ENCODE measurements around the gene TSPO2.
"Not testable (repeated sequence)": the region's sequence is repeated elsewhere in the genome, so short reads cannot be mapped to it uniquely, and the experiment has no call there.

TSPO2 gene

DNA sequence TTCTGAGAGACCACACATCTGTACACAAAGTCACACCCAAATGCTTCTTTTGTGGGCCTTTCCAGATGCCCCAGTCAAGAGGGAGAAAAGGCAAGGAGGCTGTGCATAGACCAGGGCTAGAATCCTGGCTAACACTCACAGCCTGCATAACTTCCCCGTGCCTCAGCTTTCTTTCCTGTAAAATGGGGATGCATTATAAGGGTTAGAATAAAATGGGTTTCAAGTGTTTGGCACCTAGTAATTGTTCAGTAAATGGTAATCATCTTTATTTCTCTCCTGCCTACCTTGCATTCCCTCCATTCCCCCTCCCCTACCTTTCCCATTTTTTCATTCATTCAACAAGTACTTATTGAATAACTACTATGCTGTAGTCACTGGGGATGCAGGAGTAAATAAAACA lies 32.6 kb upstream of the TSPO2 start:
- H3K27ac ChIP-seq (ENCODE audit: low read length): no peak overlapping the region
- no peak overlapping the region for H3K4me3 ChIP-seq (ENCODE audit: low read depth in 1 of 2, low read length in 2 of 2)
- H3K27me3 ChIP-seq (ENCODE audit: low read depth, low read length): no peaks in the 10 kb centered on the region
- no peaks in the 10 kb centered on the region for H3K9me3 ChIP-seq (ENCODE audit: control insufficient read depth in 1 of 2, low read length in 2 of 2)
- no peaks in the 10 kb centered on the region for H3K4me1 ChIP-seq (ENCODE audit: control insufficient read depth in 1 of 2, insufficient read depth in 2 of 2, low read length in 2 of 2)
- H3K36me3 ChIP-seq (ENCODE audit: control insufficient read depth in 1 of 2, insufficient read depth in 2 of 2, low read length in 2 of 2): no peaks in the 10 kb centered on the region

DNA sequence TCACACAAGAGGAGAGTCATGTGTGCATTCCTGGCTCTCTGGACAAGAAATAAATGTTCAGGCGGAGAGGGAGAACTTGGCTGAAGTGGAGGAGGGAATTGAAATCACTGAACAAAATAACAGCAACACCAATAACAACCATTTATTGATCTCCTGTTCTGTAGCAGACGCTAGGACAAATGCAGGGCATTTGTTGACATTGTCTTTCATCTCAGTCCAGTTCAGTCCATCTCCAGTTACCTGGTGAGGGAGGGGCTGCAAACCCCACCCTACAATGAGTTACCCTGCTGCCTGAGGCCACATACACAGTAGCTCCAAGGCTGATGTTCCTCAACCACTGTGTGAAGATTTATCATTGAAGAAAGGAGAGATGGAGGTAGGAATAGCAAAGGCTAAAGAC lies 30.6 kb upstream of the TSPO2 start:
- no peaks in the 10 kb centered on the region for H3K9me3 ChIP-seq (ENCODE audit: control insufficient read depth in 1 of 2, low read length in 2 of 2)
- no peaks in the 10 kb centered on the region for H3K27me3 ChIP-seq (ENCODE audit: low read depth, low read length)
- H3K4me1 ChIP-seq (ENCODE audit: control insufficient read depth in 1 of 2, insufficient read depth in 2 of 2, low read length in 2 of 2): no peaks in the 10 kb centered on the region
- no peak overlapping the region for H3K4me3 ChIP-seq (ENCODE audit: low read depth in 1 of 2, low read length in 2 of 2)
- H3K27ac ChIP-seq (ENCODE audit: low read length): no peak overlapping the region
- H3K36me3 ChIP-seq (ENCODE audit: control insufficient read depth in 1 of 2, insufficient read depth in 2 of 2, low read length in 2 of 2): no peaks in the 10 kb centered on the region

DNA sequence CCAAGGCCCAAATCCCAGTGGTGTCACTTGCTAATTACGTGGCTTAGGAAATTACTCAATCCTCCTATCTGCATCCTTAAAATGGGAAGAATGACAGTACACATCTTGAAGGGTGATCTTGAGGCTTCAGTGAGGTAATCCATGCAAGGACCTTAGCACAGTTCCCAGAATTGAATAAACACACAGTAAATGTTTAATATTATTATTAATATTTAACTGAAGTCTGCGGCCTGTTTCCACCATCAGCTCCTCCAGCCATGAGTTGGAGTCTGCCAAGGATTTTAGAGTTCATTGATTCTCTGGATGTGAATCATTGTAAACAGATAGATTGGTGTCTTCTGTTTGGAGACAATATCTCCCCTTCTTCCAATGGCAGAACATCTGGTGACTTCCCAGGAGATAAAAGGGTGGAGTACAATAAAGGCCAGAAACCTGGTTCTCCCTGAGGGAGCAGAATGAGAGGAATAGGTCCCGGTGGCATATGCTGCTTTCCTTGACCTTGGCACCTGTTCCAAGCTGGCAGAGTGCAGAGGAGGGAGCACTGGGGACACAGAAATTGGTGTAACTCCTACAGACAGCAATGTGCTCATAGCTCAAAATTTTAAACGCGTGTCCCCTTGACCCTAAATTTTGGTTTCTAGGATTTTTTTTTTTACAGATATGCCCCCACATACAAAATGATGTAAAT lies 28.7 kb upstream of the TSPO2 start:
- H3K4me1 ChIP-seq (ENCODE audit: control insufficient read depth in 1 of 2, insufficient read depth in 2 of 2, low read length in 2 of 2): no peaks in the 10 kb centered on the region
- H3K27ac ChIP-seq (ENCODE audit: low read length): no peak overlapping the region
- H3K9me3 ChIP-seq (ENCODE audit: control insufficient read depth in 1 of 2, low read length in 2 of 2): no peaks in the 10 kb centered on the region
- H3K27me3 ChIP-seq (ENCODE audit: low read depth, low read length): no peaks in the 10 kb centered on the region
- no peak overlapping the region for H3K4me3 ChIP-seq (ENCODE audit: low read depth in 1 of 2, low read length in 2 of 2)
- H3K36me3 ChIP-seq (ENCODE audit: control insufficient read depth in 1 of 2, insufficient read depth in 2 of 2, low read length in 2 of 2): no peaks in the 10 kb centered on the region

DNA sequence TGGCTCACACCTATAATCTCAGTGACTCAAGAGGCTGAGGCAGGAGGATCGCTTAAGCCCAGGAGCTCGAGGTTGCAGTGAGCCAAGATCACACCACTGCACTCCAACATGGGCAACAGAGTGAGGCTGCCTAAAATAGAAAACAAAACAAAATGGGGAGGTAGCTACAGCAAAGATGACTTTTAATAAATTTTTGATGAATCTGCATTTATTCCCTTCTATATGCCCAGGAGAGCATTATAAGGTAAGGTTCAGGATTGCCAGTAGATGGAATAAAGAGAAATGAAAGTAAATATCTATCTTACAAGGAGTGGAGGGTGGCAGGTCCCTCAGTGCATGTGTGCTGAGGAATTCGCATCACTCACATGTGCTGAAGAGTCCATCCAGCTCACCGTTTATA lies 27.5 kb upstream of the TSPO2 start:
- Histone ChIP-seq H3K27me3 (ENCODE audit: low read depth, low read length) (no peaks in the 10 kb centered on the region), H3K27ac (ENCODE audit: low read length) (no peak overlapping the region), H3K4me3 (ENCODE audit: low read depth in 1 of 2, low read length in 2 of 2) (no peak overlapping the region), H3K4me1 (ENCODE audit: control insufficient read depth in 1 of 2, insufficient read depth in 2 of 2, low read length in 2 of 2) (no peaks in the 10 kb centered on the region), H3K9me3 (ENCODE audit: control insufficient read depth in 1 of 2, low read length in 2 of 2) (no peaks in the 10 kb centered on the region), H3K36me3 (ENCODE audit: control insufficient read depth in 1 of 2, insufficient read depth in 2 of 2, low read length in 2 of 2) (no peaks in the 10 kb centered on the region)

DNA sequence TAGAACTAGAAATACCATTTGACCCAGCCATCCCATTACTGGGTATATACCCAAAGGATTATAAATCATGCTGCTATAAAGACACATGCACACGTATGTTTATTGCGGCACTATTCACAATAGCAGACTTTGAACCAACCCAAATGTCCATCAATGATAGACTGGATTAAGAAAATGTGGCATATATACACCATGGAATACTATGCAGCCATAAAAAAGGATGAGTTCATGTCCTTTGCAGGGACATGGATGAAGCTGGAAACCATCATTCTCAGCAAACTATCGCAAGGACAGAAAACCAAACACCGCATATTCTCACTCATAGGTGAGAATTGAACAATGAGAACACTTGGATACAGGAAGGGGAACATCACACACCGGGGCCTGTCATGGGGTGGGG lies 26.4 kb upstream of the TSPO2 start:
- not testable (repeated sequence) for H3K27ac ChIP-seq (ENCODE audit: low read length); H3K36me3 ChIP-seq (ENCODE audit: control insufficient read depth in 1 of 2, insufficient read depth in 2 of 2, low read length in 2 of 2); H3K9me3 ChIP-seq (ENCODE audit: control insufficient read depth in 1 of 2, low read length in 2 of 2); H3K27me3 ChIP-seq (ENCODE audit: low read depth, low read length); H3K4me3 ChIP-seq (ENCODE audit: low read depth in 1 of 2, low read length in 2 of 2); H3K4me1 ChIP-seq (ENCODE audit: control insufficient read depth in 1 of 2, insufficient read depth in 2 of 2, low read length in 2 of 2)

DNA sequence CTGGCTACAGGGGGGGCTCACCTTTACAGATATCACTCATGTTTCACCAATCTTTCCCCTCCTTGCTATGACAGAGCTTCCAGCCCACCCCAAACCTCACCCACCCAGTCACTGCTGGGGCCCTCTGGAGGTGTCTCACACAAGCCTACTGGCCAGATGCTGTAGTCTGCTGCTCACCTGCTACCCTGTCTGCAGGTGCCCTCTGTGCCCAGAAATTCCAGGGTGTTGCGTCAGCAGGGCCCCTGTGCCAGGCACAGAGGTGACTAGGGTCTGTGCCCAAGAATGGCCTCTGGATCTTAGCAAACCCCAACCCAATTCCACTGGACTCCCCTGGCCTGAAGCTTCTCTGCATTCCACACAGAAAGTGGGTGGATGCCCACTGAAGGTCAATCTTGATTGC lies 24.6 kb upstream of the TSPO2 start:
- Histone ChIP-seq H3K4me1 (ENCODE audit: control insufficient read depth in 1 of 2, insufficient read depth in 2 of 2, low read length in 2 of 2) (peaks cover 0 to 4% of the 10 kb centered on the region in 2 donors), H3K36me3 (ENCODE audit: control insufficient read depth in 1 of 2, insufficient read depth in 2 of 2, low read length in 2 of 2) (no peaks in the 10 kb centered on the region), H3K9me3 (ENCODE audit: control insufficient read depth in 1 of 2, low read length in 2 of 2) (no peaks in the 10 kb centered on the region), H3K4me3 (ENCODE audit: low read depth in 1 of 2, low read length in 2 of 2) (no peak overlapping the region), H3K27ac (ENCODE audit: low read length) (no peak overlapping the region), H3K27me3 (ENCODE audit: low read depth, low read length) (no peaks in the 10 kb centered on the region)

DNA sequence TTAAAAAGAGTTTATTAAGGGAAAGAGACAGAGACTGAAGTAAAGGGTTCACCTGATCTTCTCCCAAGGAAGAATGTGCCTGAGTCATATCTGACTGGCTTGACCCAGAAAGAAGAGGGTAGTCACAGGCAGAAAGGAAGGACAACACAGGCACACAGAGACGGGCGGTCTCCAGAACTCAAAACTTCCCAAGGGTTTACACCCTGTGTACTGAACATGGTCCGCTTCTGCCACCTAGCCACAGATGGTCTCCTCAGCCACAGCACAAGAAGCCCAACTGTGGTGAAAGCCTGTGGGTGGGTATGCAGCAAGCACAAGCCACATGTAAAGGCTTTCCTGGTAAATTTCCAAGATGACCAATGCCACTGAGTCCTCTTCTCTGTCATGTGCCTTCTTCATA lies 20.4 kb upstream of the TSPO2 start:
- Histone ChIP-seq H3K4me1 (ENCODE audit: control insufficient read depth in 1 of 2, insufficient read depth in 2 of 2, low read length in 2 of 2) (peaks cover 0 to 4% of the 10 kb centered on the region in 2 donors), H3K36me3 (ENCODE audit: control insufficient read depth in 1 of 2, insufficient read depth in 2 of 2, low read length in 2 of 2) (no peaks in the 10 kb centered on the region), H3K27ac (ENCODE audit: low read length) (no peak overlapping the region), H3K4me3 (ENCODE audit: low read depth in 1 of 2, low read length in 2 of 2) (no peak overlapping the region), H3K9me3 (ENCODE audit: control insufficient read depth in 1 of 2, low read length in 2 of 2) (no peaks in the 10 kb centered on the region), H3K27me3 (ENCODE audit: low read depth, low read length) (no peaks in the 10 kb centered on the region)

DNA sequence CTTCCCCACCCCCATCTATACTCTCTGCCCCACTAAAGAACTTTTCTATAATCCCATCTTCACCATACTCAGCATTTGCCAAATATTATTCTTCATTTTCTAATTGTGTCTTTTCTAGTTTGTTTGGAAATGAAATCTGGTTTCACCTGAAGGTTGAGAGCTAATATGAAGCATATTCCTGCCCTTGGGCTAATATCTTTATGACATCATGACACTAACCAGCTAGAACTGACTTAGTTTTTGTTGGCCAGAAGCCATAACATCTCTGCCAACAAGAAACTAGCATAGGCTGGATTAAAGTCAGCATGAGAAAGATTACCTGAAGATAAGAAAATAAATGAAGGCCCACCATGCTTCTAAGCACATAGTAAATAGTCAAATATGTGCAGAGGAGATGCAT lies 20.0 kb upstream of the TSPO2 start:
- no peaks in the 10 kb centered on the region for H3K36me3 ChIP-seq (ENCODE audit: control insufficient read depth in 1 of 2, insufficient read depth in 2 of 2, low read length in 2 of 2)
- peaks cover 0 to 4% of the 10 kb centered on the region in 2 donors for H3K4me1 ChIP-seq (ENCODE audit: control insufficient read depth in 1 of 2, insufficient read depth in 2 of 2, low read length in 2 of 2)
- no peak overlapping the region for H3K27ac ChIP-seq (ENCODE audit: low read length)
- no peak overlapping the region for H3K4me3 ChIP-seq (ENCODE audit: low read depth in 1 of 2, low read length in 2 of 2)
- H3K27me3 ChIP-seq (ENCODE audit: low read depth, low read length): no peaks in the 10 kb centered on the region
- no peaks in the 10 kb centered on the region for H3K9me3 ChIP-seq (ENCODE audit: control insufficient read depth in 1 of 2, low read length in 2 of 2)

DNA sequence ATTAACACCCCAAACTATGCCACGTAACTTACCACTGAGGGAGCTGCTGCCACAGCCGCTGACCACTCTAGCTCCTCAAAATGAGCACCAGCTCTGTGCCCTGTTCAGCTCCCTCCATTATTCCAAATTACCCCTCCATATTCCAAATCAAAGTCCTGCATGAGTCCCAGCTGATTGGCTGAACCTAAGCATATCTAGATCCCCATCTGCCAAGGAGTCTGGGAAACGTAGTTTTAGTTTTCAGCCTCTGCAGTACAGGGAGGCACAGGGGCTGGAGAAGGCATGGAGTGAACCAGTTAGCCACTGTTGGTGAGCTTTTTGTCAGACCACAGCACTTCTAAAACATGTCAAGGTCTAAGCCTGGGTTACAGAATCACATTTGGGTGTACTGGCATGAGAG lies 19.2 kb upstream of the TSPO2 start:
- no peaks in the 10 kb centered on the region for H3K9me3 ChIP-seq (ENCODE audit: control insufficient read depth in 1 of 2, low read length in 2 of 2)
- H3K27ac ChIP-seq (ENCODE audit: low read length): no peak overlapping the region

DNA sequence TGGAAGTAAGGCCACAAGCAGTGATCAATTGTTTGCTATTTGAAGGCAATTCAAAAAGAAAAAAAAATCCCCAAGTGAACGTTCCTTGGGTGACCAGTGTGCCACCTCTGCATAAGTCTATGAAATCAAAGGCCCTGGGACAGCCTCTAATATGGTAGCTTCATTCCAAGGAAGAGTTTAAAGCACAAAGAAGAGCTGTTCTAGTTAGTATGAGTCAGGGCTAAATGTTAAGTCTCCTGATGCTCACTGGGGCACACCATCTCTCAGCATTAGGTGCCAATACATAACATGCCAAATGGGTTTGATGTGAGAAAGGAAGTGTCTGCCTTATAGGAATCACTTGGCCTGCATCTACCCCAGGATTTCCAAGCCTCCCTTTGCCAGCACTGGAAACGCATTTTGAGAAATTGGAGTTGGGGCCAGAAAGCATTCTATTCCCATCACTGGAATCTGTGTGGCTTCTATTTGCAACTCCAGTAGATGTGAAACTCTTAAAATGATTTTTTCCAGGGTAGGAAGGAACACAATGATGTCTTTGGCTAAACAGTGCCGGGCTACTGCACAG lies 16.2 kb upstream of the TSPO2 start:
- Histone ChIP-seq H3K4me1 (ENCODE audit: control insufficient read depth in 1 of 2, insufficient read depth in 2 of 2, low read length in 2 of 2) (peaks cover 0 to 13% of the 10 kb centered on the region in 2 donors), H3K36me3 (ENCODE audit: control insufficient read depth in 1 of 2, insufficient read depth in 2 of 2, low read length in 2 of 2) (no peaks in the 10 kb centered on the region), H3K4me3 (ENCODE audit: low read depth in 1 of 2, low read length in 2 of 2) (no peak overlapping the region), H3K9me3 (ENCODE audit: control insufficient read depth in 1 of 2, low read length in 2 of 2) (no peaks in the 10 kb centered on the region), H3K27me3 (ENCODE audit: low read depth, low read length) (no peaks in the 10 kb centered on the region), H3K27ac (ENCODE audit: low read length) (no peak overlapping the region)

More for the DNA sequence above, 19.2 kb upstream of the TSPO2 start:
- Histone ChIP-seq H3K4me1 (ENCODE audit: control insufficient read depth in 1 of 2, insufficient read depth in 2 of 2, low read length in 2 of 2) (peaks cover 0 to 9% of the 10 kb centered on the region in 2 donors), H3K27me3 (ENCODE audit: low read depth, low read length) (no peaks in the 10 kb centered on the region), H3K36me3 (ENCODE audit: control insufficient read depth in 1 of 2, insufficient read depth in 2 of 2, low read length in 2 of 2) (no peaks in the 10 kb centered on the region), H3K4me3 (ENCODE audit: low read depth in 1 of 2, low read length in 2 of 2) (no peak overlapping the region)

DNA sequence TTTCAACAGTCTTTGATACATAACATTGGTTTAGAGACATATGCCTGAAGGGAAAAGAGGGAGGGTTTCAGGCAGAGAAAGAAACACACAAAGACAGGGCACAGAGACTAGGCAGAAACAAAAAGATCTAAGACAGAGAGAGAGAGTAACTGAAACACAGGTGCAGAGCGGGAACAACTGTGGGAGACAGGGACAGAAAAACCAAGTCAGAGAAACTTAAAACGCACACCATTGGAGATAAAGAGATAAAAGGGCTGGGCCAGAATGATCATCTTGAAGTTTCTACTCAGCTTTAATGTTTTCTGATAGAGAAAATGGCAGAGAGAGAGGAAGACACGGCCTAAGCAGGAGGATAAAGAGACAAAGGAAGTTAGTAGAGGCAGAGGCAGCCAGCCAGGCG lies 15.0 kb upstream of the TSPO2 start:
- Histone ChIP-seq H3K27ac (ENCODE audit: low read length) (no peak overlapping the region), H3K9me3 (ENCODE audit: control insufficient read depth in 1 of 2, low read length in 2 of 2) (no peaks in the 10 kb centered on the region), H3K4me3 (ENCODE audit: low read depth in 1 of 2, low read length in 2 of 2) (peak overlapping the region in 1 of 2 donors; percentile 68), H3K4me1 (ENCODE audit: control insufficient read depth in 1 of 2, insufficient read depth in 2 of 2, low read length in 2 of 2) (peaks cover 0 to 12% of the 10 kb centered on the region in 2 donors), H3K27me3 (ENCODE audit: low read depth, low read length) (no peaks in the 10 kb centered on the region), H3K36me3 (ENCODE audit: control insufficient read depth in 1 of 2, insufficient read depth in 2 of 2, low read length in 2 of 2) (no peaks in the 10 kb centered on the region)
